Duodenal mucosa (tissue), 2 donors: ENCODE measurements around the gene PLEKHF1.

Experiments
- H3K27ac ChIP-seq: one replicate; pipeline ENCODE4 v1.7.0; 2013; ENCODE audit warnings: low read depth, low read length
- H3K27me3 ChIP-seq, 2 donors: one replicate each; pipeline ENCODE4 v1.7.0; 2013; ENCODE audit warnings: low read length in 2 of 2, control low read depth in 1 of 2; ENCODE audit not compliant: insufficient read depth in 2 of 2, control insufficient read depth in 1 of 2
- H3K36me3 ChIP-seq, 2 donors: one replicate each; pipeline ENCODE4 v1.7.0; 2013; ENCODE audit warnings: low read length in 2 of 2, control low read depth in 1 of 2; ENCODE audit not compliant: insufficient read depth in 2 of 2, control insufficient read depth in 1 of 2
- H3K4me1 ChIP-seq, 2 donors: one replicate each; pipeline ENCODE4 v1.7.0; 2013; ENCODE audit warnings: low read length in 2 of 2, control low read depth in 1 of 2; ENCODE audit not compliant: insufficient read depth in 2 of 2, control insufficient read depth in 1 of 2
- H3K4me3 ChIP-seq, 2 donors: one replicate each; pipeline ENCODE4 v1.7.0; 2013; ENCODE audit warnings: low read length in 2 of 2, low read depth in 1 of 2
- H3K9ac ChIP-seq, 2 donors: one replicate each; pipeline ENCODE4 v1.7.0; 2013; ENCODE audit warnings: low read length in 2 of 2, low read depth in 1 of 2
- H3K9me3 ChIP-seq, 2 donors: one replicate each; pipeline ENCODE4 v1.7.0; 2013; ENCODE audit warnings: low read length in 2 of 2, control low read depth in 1 of 2; ENCODE audit not compliant: control insufficient read depth in 1 of 2

PLEKHF1 gene

DNA sequence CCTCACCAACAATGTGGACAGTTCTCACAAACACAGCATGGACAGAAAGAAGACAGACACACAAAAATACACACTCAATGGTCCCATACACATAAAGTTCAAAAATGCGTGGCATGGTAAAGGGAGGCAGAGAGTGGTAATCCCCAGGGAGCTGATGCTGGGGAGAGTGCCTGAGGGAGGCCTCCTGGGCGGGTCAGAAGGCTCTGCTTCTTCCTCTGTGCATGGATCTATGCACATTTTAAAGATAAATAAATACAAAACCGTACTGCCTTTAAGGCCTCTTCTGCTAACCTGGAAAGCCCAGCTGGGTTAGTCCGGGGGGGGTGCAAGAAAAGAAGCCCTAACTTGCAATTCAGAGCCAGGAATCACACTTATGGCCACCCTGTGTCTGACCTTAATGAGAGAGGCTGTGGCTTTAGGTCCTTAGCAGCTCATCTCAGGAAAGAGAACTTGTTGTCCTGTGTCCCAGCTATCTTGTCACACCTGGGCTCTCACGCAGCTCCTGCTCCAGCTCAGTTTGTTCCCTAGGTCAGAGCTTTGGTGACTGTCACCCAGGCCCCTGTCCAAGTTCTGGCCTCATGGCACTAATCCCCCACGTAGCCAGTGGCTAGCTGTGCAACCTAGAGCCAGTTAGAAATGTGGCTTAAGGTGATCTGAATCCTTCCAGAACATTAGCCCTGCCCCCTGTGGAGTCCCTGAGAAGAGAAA lies 30.7 kb upstream of the PLEKHF1 start:
- Histone ChIP-seq H3K36me3 (no peaks in the 10 kb centered on the region), H3K4me3 (no peak overlapping the region), H3K9me3 (no peaks in the 10 kb centered on the region), H3K4me1 (no peaks in the 10 kb centered on the region), H3K27ac (no peak overlapping the region), H3K27me3 (no peaks in the 10 kb centered on the region), H3K9ac (no peak overlapping the region)

DNA sequence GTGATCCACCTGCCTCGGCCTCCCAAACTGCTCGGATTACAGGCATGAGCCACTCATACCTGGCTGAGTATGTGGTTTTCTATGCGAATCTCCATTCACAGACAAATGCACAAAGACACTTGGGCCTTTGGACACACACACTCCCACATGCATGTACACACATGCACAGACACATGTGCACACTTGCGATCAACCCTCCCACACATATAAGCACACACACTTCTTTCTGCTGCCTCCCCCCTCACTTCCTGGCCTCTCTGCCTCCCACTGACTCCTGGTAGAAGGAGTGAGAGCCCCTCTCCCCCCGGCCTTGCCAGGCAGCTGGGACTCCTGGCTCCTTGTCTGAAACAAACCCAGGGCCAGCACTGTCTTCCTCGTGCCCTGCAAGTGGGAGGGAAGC lies 29.3 kb upstream of the PLEKHF1 start:
- no peak overlapping the region for H3K4me3 ChIP-seq
- H3K9ac ChIP-seq = no peak overlapping the region
- no peak overlapping the region for H3K27ac ChIP-seq
- no peaks in the 10 kb centered on the region for H3K36me3 ChIP-seq
- no peaks in the 10 kb centered on the region for H3K4me1 ChIP-seq
- no peaks in the 10 kb centered on the region for H3K9me3 ChIP-seq
- H3K27me3 ChIP-seq = no peaks in the 10 kb centered on the region

DNA sequence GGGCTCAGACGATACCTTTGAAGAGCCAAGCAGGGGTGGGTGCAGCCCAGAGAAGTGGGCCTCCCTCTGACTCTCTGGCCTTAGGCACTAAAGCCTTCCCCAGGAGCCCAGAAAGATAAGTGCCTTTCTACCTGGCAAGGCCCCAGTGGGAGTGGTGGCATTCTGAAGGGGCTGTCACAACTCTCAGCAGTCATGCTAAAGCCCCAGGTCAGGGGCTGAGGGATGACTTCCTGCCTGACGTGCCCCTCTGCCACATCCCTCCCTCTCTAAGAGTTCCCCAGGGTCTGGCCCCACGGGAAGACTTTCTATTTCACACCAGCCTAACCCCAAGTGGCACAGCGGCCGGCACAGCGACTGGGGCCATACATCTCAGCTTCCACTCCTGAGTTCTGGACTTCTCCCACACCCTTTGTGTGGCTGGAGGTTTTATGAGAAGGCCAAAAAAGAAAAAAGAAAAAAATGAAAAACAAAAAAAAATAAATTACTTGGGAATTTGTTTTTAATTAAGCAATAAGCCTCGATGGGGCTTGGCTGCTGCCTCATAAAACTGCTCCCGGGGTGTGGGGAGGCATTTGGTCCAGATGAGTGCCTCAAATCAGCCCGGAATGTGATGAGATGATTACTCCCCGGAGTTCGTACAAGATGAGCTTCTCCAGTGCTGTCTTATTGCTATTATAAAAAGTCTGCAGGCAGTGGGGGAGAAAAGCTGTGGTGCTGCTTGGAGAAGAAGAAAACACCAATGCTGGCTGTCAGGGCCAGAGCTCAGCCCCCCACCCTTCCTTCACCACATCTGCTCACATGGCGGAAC lies 28.5 kb upstream of the PLEKHF1 start:
- Histone ChIP-seq H3K9me3 (no peaks in the 10 kb centered on the region), H3K9ac (no peak overlapping the region), H3K27ac (no peak overlapping the region), H3K36me3 (no peaks in the 10 kb centered on the region), H3K4me3 (no peak overlapping the region), H3K4me1 (no peaks in the 10 kb centered on the region), H3K27me3 (no peaks in the 10 kb centered on the region)

DNA sequence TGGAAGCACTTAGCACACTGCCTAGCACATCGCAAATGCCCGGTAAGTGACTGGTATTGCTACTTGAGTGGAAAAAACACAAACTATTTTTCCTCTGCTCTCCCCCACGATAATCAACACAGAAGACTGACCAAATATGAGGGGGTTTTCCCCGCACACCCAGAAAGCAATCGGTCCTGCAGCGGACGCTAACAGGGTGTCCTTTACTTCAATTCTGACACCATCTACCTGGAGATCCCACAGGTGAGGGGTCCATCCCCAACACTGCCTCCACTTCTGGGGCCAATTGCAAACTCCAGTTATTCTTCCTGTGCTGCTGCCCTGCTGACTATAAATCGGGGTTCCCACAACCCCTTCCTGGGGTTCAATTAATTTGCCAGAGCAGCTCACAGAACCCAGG lies 26.2 kb upstream of the PLEKHF1 start:
- Histone ChIP-seq H3K27me3 (no peaks in the 10 kb centered on the region), H3K27ac (no peak overlapping the region), H3K9me3 (no peaks in the 10 kb centered on the region)

DNA sequence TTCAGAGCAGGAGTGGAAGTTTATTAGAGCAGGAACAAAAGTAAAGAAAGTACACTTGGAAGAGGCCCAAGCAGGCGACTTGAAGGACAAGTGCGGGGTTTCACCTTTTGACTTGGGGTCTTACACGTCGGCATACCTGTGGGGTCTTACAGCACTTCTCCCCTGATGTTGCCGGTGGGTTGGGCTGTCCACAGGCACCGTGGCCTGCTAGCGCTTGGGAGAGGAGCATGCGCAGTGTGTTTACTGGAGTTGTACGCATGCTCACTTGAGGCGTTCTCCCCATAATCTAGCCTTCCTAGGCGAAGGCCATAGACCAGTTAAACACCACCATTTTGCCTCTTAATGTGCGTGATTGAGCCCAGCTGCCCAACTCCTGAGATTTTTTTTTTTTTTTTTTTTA lies 25.0 kb upstream of the PLEKHF1 start:
- Histone ChIP-seq H3K4me1 (no peaks in the 10 kb centered on the region), H3K27me3 (no peaks in the 10 kb centered on the region), H3K9me3 (no peaks in the 10 kb centered on the region), H3K27ac (no peak overlapping the region), H3K4me3 (no peak overlapping the region), H3K36me3 (no peaks in the 10 kb centered on the region), H3K9ac (no peak overlapping the region)

More for the DNA sequence above, 26.2 kb upstream of the PLEKHF1 start:
- Histone ChIP-seq H3K36me3 (no peaks in the 10 kb centered on the region), H3K9ac (no peak overlapping the region), H3K4me3 (no peak overlapping the region), H3K4me1 (no peaks in the 10 kb centered on the region)

DNA sequence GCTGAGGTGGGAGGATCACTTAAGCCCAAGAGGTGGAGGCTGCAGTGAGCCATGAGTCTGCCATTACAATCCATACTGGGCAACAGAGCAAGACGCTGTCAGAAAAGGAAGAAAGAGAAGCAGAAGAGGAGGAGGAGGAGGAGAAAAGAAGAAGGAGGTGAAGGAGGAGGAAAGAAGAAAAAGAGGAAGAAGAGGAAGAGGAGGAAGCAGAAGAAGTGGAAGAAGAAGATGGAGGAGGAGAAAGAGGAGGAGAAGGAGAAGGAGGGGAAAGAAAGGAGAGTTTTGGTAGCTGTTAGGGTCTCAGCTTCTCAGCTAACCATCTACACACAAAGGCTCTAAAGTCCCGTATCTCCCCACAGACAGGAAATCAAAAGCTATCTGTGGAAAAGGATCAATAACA lies 23.7 kb upstream of the PLEKHF1 start:
- no peak overlapping the region for H3K27ac ChIP-seq
- H3K4me1 ChIP-seq = peaks cover 8 to 11% of the 10 kb centered on the region in 2 donors
- H3K36me3 ChIP-seq = no peaks in the 10 kb centered on the region
- no peaks in the 10 kb centered on the region for H3K27me3 ChIP-seq
- H3K9me3 ChIP-seq = no peaks in the 10 kb centered on the region
- no peak overlapping the region for H3K9ac ChIP-seq
- H3K4me3 ChIP-seq = no peak overlapping the region

DNA sequence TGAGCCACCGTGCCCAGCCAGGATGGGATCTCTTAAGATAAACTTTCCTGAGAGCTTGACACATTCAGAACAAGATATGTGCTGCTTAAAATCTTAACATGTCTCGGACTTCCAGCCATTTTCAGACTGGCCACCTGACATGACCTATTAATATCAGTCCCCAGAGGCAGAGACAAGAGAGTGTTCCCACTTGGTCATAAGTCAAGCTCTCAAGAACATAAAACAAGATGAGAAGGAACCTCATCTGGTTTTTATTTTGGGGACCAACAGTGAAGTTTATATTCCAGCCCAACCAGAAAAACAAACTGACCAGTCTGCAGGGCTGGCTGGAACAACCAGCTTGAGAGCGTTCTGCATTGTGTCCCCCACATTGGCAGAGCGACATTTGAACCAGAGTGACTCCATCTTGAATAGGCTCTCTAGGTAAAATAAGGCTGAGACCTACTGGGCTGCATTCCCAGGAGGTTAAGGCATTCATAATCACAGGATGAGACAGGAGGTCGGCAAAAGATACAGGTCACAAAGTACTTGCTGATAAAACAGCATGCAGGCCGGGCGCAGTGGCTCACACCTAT lies 21.8 kb upstream of the PLEKHF1 start:
- H3K36me3 ChIP-seq = no peaks in the 10 kb centered on the region
- H3K9ac ChIP-seq = no peak overlapping the region
- no peaks in the 10 kb centered on the region for H3K9me3 ChIP-seq
- H3K27me3 ChIP-seq = no peaks in the 10 kb centered on the region
- H3K4me1 ChIP-seq = peaks cover 8 to 11% of the 10 kb centered on the region in 2 donors
- no peak overlapping the region for H3K27ac ChIP-seq
- H3K4me3 ChIP-seq = no peak overlapping the region

DNA sequence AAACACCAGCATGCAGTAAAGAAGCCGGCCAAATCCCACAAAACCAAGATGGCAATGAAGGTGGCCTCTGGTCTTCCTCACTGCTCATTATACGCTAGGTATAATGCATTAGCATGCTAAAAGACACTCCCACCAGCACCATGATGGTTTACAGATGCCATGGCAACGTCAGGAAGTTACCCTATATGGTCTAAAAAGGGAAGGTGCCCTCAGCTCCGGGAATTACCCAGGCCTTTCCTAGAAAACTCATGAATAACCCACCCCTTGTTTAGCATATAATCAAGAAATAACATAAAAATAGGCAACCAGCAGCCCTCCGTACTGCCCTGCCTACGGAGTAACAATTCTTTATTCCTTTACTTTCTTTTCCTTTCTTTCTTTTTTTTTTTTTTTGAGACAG lies 21.1 kb upstream of the PLEKHF1 start:
- H3K36me3 ChIP-seq = no peaks in the 10 kb centered on the region
- H3K9me3 ChIP-seq = no peaks in the 10 kb centered on the region
- no peak overlapping the region for H3K27ac ChIP-seq
- peaks cover 8 to 11% of the 10 kb centered on the region in 2 donors for H3K4me1 ChIP-seq
- no peak overlapping the region for H3K9ac ChIP-seq
- H3K27me3 ChIP-seq = no peaks in the 10 kb centered on the region
- no peak overlapping the region for H3K4me3 ChIP-seq

DNA sequence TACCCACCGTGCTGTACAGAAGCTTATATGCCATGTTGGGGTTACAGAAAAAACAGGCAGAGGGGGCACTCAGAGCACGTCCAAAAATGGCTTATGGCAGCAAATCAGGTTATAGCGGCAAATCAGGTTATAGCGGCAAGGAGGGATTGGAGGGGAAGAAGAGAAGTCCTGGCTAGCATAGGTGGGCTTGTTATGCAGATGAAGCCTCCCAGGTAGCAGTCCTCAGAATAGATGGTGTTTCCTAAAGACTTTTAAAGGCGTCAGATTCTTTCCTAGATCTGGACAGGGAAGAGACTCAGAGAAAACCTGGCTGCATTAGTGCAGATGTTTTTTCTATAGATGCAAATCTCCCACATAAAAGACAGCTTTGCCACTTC lies 19.8 kb upstream of the PLEKHF1 start:
- Histone ChIP-seq H3K27ac (no peak overlapping the region), H3K9ac (no peak overlapping the region), H3K36me3 (no peaks in the 10 kb centered on the region), H3K27me3 (no peaks in the 10 kb centered on the region), H3K9me3 (no peaks in the 10 kb centered on the region), H3K4me3 (no peak overlapping the region), H3K4me1 (peaks cover 8 to 11% of the 10 kb centered on the region in 2 donors)

DNA sequence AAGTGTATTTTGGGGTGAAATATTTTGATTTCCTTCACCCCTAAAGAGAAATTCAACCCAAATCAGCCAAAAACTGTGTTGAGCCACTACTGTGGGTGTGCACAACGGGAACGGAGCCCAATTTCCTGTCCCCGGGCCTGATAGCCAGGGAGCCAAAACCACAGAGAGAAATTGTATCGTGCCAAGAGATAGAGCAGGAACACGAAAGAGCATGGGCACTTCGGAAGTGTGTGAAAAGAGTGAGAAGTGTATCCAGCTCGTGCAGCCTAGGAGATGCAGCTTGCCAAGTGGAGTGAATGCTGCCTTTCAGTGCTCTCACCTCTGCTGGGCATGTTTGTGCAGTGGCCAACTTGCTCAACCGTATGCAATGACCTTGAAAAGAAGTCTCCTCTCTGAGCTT lies 19.4 kb upstream of the PLEKHF1 start:
- Histone ChIP-seq H3K36me3 (no peaks in the 10 kb centered on the region), H3K9ac (no peak overlapping the region), H3K27ac (no peak overlapping the region), H3K27me3 (no peaks in the 10 kb centered on the region), H3K9me3 (no peaks in the 10 kb centered on the region), H3K4me1 (peaks cover 8 to 11% of the 10 kb centered on the region in 2 donors), H3K4me3 (no peak overlapping the region)
